Mesenteric fat pad (tissue), 1 donor: Measurements from ENCODE around the gene GALNT13. TPM values are rescaled to one million over a fixed set of nuclear protein-coding genes. Genes with fewer than 3 reads are reported as not detected.

Experiments
- DNase-seq: peaks from one replicate; pipeline ENCODE4 v3.0.0-alpha.2; 2020; ENCODE audit warnings: low spot score
- total RNA-seq: library from RNA; stranded (reverse); fragmentation: NEBNext Ultra II Directional; extraction: Animal tissue kit (Norgen Biotek cat#: 25700); gene quantifications from one replicate; pipeline ENCODE4 v1.2.1, GENCODE V29; 2021
- donor health status: DM: yes; HTN: yes; CAD: no.

The GALNT13 gene
- total RNA-seq, 1 donor from 2014 or later = 3.1 TPM

DNA sequence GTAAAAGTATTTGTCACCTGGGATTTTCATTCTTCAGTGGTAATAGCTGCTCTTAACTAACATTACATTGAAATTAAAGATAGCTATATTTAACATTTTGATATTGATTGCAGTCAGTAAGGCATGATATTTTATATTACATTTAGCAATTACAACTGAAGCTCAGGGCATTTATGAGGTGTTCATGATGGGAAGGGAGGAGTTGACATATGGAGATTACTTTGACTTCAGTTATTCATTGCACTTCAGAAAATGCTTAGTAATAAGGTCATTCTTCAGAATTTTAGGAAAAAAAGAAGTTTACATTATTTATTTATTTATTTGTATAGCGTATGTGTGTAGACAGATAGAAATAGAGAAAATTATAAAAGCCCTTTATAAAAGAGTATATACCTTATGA, 352.0 kb downstream of the GALNT13 start:
- no peak for DNase-seq

DNA sequence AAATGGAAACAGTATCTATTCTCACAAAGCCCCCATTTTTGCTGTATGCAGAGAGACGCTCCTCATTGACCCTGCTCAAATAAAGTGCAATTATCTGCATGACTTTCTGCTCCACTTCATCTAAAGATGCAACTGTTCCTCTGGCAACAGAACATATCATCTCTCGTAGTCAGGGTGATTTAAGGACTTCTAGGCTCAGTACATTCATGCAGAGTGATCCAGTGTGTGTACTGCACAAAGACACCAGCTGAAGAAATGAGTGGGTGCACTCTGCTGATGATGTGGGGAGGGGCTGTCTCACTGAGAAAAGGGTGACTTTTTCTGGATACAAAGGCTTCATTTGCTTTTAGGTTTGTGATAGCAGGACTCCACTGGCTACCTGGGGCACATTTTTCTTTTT, 355.2 kb downstream of the GALNT13 start:
- no peak for DNase-seq

DNA sequence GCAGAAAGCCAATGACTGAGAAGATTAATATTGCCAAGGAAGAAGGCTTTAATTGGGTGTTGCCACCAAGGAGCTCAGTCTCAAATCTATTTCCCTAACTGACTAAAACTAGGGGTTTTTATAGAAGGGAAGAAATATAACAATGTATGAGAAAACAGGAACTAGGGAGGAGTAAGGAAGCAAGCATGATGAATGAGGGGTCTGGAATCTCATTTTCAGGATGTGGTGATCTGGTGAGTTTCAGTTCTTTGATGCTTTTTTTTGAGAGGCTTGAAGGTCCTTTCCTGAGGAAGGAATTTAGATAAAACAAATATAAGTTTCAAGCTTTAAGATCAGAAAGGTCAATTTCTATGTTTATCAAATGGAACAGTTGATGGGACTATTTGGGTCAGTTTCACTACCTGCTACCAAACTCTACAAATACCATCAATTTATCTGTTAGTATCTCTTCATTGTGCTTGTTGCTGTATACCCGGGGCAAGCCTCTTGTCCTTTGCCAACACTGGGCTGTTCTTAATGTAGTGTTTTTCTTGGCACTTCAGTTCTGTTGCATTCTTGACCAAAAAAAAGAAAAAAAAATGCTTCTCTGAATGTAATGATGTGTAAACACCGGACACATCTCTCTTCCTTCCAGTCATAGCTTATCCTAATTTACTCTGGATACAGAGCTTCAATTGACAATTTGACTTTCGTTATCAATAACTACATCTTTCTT, 357.0 kb downstream of the GALNT13 start:
- no peak for DNase-seq

DNA sequence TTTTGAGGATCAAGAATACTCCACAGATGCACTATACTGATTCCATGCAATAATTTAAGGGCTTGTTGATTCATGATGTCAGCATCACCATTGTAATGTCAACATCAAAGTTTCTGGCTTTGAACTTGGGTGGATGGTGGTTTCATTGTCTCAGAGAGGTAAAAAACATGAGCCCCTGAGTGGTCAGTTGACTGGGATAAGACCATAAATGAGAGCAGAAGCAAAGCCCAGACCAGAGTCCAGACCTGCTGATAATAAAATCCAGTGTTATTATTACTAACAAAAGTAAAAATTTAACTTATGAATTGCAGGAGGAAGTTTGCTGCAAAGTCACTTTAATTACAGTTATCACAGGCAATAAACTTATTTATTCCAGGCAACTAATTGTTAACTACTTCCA, 358.2 kb downstream of the GALNT13 start:
- no peak for DNase-seq

DNA sequence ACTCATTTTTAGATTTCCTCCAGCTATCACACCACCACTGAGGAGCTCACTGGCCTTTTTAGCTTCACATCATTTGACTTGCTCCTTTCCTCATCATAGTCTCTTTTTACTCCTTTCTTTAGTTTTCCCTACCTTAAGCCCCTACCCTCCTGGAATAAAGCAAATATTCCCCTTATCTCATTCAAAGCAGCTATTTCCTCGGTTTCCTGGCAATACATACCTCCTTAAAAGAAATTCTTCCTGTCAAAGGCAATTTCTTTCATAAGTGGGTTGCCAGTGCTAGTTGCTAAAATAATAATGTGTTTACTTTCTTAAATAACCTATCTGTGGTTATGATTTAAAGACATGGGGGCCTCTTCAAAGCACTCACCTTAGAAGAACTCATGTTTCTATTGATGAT, 359.3 kb downstream of the GALNT13 start:
- no peak for DNase-seq

DNA sequence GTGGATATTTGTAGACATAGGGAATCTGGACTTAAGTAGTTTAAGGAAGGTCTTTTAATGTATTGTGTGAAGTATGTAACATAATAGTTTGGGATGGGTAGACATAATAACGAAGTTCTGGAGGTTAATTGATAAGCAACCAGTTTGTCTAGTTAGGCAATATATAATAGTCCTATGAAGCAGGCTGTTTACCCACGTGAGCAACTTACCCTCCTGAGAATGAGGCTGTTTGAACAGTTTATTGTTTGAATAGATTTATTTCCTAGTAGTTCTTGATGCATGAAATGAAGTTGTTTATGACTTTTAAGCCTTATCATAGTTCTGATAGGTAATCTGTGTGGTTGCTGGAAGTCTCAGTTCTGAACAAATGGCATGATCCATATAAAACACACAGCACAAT, 361.5 kb downstream of the GALNT13 start:
- DNase-seq = no peak

DNA sequence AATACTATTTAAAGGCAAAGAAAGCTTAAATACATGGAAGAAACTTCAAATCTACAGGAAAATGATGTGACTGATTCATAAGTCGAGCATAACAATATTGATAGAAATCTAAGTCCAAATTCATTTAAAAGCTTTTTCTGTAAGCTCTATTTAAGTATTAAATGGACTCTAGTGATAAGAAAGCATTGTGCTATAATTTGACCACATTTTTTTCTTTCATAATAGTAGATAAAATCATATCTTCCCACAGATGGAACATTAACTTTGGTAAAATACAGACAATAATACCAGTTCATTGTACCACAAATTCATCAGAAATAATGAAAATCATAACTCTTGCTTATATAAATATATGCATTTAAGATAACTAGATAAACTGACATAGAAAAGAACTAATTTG, 366.5 kb downstream of the GALNT13 start:
- no peak for DNase-seq

DNA sequence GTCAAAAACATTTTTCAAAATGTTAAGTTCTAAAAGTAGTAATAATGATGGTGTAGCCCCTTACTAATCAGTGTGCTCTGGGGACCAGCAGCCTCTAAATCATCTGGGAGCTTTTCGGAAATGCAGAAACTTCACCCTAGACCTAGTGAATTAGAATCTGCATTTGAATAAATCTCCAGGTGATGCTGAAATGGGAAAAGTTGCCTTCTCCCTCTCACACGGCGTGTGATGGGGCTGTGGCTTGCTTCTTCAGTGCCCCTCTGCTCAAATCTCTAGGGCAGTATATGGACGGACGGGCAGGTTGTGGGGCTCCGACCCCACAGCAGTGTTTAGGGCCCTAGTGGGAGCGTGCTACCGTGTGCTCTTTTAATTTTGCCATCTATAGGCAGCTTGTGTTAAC, 368.6 kb downstream of the GALNT13 start:
- DNase-seq = no peak

DNA sequence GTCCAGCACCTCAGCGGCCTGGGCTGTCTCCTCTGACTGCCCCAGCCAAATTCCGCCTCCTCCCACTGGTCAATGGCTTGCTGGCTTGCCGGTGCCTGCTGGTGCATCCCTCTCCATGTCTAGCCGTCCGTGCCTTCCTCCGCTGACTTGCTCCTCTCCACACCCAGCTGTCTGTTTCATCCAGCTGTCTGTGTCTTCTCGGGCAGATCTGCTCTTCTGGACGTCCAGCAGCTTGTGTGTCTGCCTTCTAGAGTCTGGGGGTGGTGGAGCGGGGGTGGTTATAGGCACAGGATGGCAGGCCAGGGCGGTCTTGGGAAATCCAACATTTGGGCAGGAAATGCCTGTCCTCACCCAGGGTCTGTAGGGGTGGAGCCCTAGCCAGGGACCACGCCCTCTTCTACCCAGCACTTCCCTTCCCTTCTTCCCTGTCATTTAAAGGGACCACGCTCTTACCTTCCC, 369.2 kb downstream of the GALNT13 start:
- no peak for DNase-seq

DNA sequence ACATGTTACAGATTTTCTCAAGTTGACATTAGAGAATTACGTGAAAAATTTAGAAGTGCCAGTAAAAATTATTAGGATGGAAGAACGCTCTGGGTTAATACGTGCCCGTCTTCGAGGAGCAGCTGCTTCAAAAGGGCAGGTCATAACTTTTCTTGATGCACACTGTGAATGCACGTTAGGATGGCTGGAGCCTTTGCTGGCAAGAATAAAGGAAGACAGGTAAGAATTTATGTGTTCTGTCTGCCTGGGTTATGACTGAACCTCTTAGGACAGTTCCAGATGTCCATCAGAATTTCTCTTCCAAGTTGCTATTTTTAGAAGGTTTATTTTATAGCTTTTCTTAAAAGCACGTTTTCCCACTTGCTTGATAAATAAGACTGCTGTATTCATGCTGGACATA, 371.0 kb downstream of the GALNT13 start:
- no peak for DNase-seq

DNA sequence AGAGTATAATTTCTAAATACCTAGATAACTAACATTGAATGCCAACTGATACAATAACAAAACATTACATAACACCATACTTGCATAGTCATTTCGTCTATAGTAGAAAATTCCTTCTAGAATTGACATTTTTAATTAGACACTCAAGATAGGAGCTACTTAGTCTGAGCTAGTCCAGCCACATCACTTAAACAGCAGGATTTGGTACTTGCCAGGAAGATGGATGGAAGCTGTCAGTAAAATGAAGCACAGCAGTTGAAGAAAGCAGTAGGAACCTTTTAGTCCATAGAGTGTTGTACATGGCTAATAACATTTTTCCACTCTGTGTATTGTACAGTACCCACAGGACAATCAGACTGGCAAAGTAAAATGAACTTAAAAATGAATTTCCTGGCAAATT, 372.0 kb downstream of the GALNT13 start:
- DNase-seq = no peak

DNA sequence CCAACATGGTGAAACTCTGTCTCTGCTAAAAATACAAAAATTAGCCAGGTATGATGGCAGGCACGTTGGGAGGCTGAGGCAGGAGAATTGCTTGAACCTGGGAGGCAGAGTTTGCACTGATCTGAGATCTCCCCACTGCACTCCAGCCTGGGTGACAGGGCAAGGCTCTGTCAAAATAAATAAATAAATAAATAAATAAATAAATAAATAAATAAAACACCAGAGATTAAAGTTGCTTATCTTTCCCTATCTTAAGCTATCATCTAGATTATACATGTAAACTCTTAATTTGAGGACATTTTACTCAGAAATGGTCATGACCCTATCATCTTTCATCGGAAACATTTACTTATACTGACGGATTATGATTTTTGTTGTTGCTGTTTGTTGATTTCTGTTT, 373.2 kb downstream of the GALNT13 start:
- DNase-seq = no peak

DNA sequence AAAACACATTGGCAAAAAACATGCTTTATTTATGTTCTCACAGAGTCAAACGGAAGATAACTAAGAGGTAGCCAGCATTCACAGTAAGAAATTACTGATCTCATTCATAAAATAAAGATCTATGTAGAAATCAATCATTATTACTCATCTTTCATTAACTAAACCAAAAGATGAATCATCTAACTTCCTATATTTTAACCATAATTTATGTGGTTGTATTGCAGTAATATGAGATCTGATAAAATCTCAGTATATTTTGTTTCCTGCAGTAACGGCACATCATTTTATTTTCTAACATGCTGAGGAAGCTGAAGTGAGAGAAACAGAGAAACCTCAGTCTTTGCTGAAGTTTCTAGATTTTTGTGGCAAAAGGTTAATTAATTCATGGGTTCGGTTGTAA, 375.8 kb downstream of the GALNT13 start:
- DNase-seq = no peak

DNA sequence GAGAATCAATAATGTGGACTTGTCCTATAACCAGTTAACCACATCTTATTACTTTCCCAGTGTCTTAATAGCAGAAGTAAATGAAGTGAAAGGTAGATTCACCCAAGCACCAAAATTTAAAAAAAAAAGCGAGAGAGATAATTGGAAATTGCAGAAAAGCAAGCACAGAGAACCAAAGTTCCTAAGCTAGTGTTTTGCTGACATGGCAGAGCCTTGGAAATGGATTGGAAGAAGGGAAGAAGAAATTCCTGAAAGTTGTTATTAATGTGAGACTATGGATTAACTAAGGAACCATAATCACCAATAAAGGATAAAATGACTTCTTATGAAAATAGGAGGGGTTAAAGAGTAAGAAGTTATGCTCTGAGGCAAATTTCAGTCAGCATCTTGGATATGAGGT, 384.4 kb downstream of the GALNT13 start:
- no peak for DNase-seq

DNA sequence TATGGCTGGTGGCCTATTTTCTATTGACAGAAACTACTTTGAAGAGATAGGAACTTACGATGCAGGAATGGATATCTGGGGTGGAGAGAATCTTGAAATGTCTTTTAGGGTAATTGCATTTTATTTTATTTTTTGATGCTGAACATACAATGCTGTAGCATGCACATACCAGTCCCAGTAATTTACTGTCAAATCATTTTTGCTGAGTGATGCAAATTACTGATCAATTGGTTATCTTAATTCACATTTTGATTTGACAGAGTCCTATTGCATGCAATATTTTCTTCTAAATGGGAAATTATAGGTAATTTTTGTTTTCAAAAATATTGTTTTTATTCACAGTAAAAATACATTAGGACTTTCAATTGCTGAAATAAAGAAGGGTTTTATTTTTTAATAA, 387.3 kb downstream of the GALNT13 start:
- no peak for DNase-seq

DNA sequence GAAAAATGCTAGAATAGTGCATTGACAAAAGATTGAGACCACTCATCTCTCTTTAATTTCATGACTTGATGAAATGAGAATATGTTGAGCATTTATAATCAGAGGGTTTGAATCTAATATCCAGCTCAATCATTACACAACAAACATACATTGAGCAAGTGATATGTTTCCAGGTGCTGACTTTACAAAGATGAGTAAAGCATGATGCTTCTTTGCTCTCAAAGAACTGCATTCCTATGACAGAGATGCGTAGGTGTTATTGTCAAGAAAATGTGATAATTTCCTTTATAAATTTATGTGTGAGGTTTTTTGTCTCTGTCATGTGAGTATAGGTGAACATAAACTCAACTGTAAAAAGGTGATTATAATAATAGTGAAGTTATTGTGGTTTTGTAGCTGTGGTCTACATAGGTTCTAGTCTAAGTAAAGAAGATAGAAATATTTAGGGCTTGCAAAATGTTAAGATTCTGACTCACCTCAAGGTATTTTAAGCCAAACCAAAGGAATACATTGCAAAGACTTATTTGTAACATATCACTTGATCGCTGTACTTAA, 389.8 kb downstream of the GALNT13 start:
- no peak for DNase-seq

DNA sequence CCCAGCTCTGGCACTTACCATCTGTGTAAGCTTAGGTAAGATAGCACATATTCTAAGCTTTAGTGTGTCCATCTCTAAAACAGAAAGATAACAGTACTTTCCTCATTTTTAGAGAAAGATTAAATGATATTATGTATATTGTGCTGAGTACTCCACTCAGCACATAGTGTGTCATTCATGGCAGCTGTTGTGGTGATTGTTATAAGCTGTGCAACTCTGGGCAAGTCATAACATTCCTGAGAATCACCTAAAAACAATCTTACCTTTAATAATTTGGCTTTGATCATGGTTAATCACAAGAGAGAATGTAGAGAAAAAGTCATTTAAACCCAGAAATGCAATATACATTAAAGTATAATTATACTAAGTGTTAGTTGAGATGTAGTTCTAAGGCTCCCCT, 391.5 kb downstream of the GALNT13 start:
- DNase-seq = no peak

DNA sequence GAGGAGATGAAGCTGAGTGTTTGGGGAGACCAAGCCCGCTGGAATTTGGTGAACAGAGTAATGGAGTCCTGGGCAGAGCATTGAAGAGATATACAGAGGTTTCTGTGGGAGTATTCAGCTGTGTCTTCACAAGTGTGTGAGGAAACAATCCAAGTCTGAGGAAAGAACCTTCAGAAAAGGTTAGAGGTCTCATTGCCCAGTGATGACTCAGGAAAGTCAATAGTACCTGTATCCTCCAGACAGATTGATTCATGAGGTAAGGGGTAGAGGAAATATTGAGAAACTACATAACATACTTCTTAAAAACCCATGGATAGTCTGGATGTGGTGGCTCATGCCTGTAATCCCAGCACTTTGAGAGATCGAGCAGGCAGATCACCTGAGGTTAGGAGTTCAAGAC, 392.3 kb downstream of the GALNT13 start:
- no peak for DNase-seq

DNA sequence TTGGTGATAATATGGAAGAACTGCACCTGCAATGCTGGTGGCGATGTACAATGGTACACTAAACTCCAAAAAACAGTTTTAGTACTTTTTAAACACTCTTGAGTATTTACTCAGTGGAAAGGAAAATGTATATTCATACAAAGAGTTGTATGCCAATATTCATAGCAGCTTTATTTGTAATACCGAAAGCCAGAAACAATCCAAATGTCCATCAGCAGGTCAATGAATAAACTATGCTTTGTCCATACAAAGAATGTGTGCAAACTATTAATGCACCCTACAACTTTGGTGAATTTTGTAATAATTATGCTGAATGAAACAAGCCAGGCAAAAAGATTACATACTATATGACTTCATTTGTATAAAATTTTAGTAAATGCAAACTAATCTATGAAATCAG, 396.3 kb downstream of the GALNT13 start:
- DNase-seq = no peak

DNA sequence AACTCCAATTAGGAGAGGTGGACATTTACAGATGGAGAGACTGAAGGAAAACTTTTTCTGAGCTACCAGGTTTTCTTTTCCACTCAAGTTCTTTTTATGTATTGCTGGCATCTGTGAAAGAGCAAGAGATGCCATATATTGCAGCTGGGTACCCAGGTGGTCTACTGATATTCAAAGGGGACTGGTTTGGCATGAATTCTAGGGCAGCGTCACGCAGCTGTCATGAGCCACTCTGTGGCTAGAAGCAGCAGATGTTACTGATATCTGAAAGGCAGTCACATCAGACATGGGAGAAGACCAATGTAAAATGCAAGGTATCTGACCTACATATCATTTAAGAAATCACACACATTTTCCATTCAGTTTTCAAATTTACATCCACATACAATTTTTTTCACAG, 408.8 kb downstream of the GALNT13 start:
- no peak for DNase-seq

DNA sequence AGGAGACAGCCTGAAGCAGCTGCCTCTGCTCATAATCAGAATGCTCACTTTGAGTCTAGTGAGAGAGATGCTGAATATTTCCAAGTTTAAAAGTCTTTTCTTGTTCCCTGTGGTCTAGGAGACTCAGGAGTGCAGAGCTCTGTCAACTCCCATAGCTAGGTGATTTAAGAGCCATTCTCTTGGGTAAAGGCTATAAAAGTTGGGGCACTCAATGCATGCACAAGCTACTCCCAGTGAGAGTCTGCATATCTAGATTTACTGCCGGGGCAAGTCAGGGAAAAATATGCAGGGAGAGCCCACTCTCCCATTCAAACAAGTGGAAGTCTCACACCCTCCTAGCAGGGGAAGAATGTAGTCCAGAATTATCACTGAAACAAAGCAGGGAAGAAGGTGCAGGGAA, 418.1 kb downstream of the GALNT13 start:
- DNase-seq = no peak

DNA sequence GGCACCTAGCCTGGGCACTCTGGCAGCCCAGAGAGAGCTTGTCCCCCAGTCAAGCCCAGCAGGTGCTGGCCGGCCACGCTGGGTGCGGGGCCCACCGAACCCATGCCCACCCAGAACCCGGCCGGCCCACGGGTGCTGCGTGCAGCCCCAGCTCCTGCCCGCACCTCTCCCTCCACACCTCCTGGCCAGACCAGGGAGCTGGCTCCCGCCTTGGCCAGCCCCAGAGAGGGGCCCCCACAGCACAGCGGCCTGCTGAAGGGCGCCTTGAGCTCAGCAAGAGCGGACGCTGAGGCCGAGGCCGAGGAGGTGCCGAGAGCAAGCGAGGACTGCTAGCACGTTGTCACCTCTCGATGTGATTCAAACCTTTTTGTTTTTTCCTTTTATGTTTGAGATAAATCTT, 419.8 kb downstream of the GALNT13 start:
- no peak for DNase-seq

DNA sequence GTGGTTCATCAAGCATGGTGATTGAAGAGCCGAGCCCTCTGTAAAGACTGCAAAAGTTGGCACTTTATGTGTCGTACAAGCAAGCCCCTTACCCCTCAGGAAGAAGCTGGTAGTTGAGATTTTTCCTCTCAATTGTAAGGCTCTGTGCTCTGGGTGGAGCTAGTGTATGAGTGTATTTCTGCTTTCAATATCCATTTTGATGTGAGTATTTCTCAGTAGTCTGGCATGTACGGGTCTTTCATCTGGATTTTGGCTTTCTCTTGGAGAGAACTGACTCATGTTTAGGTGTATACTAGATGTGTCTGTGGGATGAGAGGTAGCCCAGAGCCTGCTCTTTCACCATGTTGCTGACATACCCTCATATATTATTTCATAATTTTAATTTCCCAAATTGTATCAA, 420.2 kb downstream of the GALNT13 start:
- no peak for DNase-seq

DNA sequence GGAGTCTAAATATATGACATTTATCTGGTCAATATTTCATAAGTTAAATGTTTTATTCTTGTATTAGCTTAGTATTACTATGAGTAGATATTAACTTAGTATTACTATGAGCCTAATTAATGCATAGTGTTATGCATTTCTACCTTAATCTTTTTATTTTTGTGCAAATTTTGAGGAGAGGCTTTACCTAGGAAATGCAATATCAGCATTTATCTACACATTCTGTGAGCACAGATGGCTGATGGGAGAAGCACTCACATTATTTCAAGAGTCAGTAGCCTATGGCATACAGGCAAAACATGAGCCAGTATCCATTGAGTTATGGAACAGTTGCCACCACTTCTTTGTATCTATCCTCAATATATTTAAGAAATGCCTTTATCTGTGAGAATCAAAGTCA, 422.1 kb downstream of the GALNT13 start:
- no peak for DNase-seq
